ENCODE measurements around the gene PPID. TPM values are rescaled to one million over a fixed set of nuclear protein-coding genes. Genes with fewer than 3 reads are reported as not detected.
"Not testable (repeated sequence)": the region's sequence is repeated elsewhere in the genome, so short reads cannot be mapped to it uniquely, and the experiment has no call there.

The PPID gene
- total RNA-seq, 4 donors from 2014 or later = 22.2 to 27.6 (median 25.7) TPM

DNA sequence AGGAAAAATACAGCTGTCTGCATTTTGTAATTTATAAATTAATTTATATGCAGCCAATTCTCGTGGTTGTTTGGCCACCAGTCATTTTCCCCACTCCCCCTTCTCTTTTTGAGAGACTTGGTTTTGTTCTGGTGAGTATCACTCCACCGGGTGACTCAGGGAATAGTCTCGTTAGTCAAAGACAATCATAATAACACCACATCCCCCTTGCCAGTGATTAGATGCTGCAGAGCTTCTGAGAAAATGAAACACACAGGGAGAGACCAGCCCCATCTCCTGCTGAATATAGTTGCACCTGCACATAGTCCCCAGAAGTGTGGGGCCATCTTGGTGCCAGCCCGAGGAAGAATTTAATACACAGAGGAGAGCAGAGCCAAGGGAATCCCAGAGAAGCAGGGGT, 37.7 kb upstream of the PPID start:
- no peak overlapping the region for H3K27ac ChIP-seq
- H3K36me3 ChIP-seq = no peaks in the 10 kb centered on the region
- H3K4me3 ChIP-seq = no peak overlapping the region
- no peak for TF ChIP-seq POLR2AphosphoS5 (IDR thresholded peaks at IDR 0.05)
- TF ChIP-seq EP300 (IDR thresholded peaks at IDR 0.05) = no peak
- TF ChIP-seq, protein P1, sequence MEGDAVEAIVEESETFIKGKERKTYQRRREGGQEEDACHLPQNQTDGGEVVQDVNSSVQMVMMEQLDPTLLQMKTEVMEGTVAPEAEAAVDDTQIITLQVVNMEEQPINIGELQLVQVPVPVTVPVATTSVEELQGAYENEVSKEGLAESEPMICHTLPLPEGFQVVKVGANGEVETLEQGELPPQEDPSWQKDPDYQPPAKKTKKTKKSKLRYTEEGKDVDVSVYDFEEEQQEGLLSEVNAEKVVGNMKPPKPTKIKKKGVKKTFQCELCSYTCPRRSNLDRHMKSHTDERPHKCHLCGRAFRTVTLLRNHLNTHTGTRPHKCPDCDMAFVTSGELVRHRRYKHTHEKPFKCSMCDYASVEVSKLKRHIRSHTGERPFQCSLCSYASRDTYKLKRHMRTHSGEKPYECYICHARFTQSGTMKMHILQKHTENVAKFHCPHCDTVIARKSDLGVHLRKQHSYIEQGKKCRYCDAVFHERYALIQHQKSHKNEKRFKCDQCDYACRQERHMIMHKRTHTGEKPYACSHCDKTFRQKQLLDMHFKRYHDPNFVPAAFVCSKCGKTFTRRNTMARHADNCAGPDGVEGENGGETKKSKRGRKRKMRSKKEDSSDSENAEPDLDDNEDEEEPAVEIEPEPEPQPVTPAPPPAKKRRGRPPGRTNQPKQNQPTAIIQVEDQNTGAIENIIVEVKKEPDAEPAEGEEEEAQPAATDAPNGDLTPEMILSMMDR (IDR thresholded peaks at IDR 0.05) = no peak
- TF ChIP-seq POLR2A (IDR thresholded peaks at IDR 0.05) = no peak
- WGBS, 2 donors (ENCODE audit: low coverage in 1 of 2) = 78 to 85% methylated on average over 3 of the region's 4 CpGs
- H3K4me1 ChIP-seq = no peaks in the 10 kb centered on the region
- no peaks in the 10 kb centered on the region for H3K27me3 ChIP-seq
- no peak for ATAC-seq
- H3K9me3 ChIP-seq = peaks cover 0 to 5% (median 0%) of the 10 kb centered on the region in 3 donors

DNA sequence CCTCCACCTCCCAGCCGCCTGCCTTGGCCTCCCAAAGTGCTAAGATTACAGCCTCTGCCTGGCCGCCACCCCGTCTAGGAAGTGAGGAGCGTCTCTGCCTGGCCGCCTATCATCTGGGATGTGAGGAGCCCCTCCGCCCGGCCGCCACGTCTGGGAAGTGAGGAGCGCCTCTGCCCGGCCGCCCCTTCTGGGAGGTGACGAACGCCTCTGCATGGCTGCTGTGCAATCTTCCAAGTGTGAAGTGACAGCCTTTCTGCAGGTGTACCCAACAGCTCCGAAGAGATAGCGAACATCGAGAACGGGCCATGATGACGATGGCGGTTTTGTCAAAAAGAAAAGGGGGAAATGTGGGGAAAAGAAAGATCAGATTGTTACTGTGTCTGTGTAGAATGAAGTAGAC, 36.3 kb upstream of the PPID start:
- H3K9me3 ChIP-seq, H3K27me3 ChIP-seq, H3K36me3 ChIP-seq, H3K4me3 ChIP-seq, H3K4me1 ChIP-seq, ATAC-seq, H3K27ac ChIP-seq: not testable (repeated sequence)
- 80 to 88% methylated on average over 1 to 5 of the region's 20 CpGs for WGBS, 2 donors (ENCODE audit: low coverage in 1 of 2)

DNA sequence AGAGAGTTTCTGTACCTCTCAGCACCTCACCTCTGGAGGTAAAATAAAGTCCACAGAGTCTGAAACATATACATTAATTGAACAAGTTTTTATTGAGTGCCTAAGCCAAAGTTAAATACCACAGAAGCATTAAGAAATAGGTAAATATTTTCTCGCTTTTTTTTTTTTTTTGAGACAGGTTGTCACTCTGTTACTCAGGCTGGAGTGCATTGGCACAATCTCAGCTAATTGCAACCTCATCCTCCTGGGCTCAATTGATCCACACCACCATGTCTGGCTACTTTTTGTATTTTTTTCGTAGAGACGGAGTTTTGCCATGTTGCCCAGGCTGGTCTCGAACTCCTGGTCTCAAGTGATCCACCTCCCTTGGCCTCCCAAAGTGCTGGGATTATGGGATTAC, 35.5 kb upstream of the PPID start:
- 83 to 91% methylated on average over 3 to 4 of the region's 4 CpGs for WGBS, 2 donors (ENCODE audit: low coverage in 1 of 2)
- Histone ChIP-seq H3K4me1 (no peaks in the 10 kb centered on the region), H3K9me3 (peaks cover 0 to 5% (median 0%) of the 10 kb centered on the region in 3 donors), H3K36me3 (no peaks in the 10 kb centered on the region), H3K27me3 (no peaks in the 10 kb centered on the region), H3K27ac (no peak overlapping the region), H3K4me3 (no peak overlapping the region)
- TF ChIP-seq POLR2A (IDR thresholded peaks at IDR 0.05) (no peak), POLR2AphosphoS5 (IDR thresholded peaks at IDR 0.05) (no peak), EP300 (IDR thresholded peaks at IDR 0.05) (no peak)
- TF ChIP-seq, protein P1 (IDR thresholded peaks at IDR 0.05) = no peak
- no peak for ATAC-seq

DNA sequence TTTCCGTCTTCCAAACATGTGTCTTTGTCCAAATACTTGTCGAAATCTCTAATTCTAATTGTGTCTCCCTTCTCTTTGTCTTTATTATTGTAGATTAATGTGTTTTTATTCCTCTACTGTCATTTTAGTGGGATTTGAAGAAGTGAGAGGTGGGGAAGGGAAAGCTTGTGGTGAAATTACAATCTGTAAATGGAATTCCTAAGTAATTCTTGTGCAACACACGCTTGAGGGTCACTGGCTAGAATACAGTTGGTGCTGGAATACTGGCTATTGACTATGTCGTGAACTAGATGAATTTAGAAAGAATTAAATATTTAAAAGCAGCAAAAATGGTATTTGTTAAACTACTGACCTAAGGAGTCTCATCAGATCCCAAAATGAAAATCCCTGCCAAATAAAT, 34.9 kb upstream of the PPID start:
- no peak overlapping the region for H3K27ac ChIP-seq
- no peak for TF ChIP-seq POLR2AphosphoS5 (IDR thresholded peaks at IDR 0.05)
- TF ChIP-seq EP300 (IDR thresholded peaks at IDR 0.05) = no peak
- TF ChIP-seq POLR2A (IDR thresholded peaks at IDR 0.05) = no peak
- TF ChIP-seq, protein P1 (IDR thresholded peaks at IDR 0.05) = no peak
- 68 to 81% methylated on average over 4 of the region's 4 CpGs for WGBS, 2 donors (ENCODE audit: low coverage in 1 of 2)
- ATAC-seq = no peak
- peaks cover 0 to 5% (median 0%) of the 10 kb centered on the region in 3 donors for H3K9me3 ChIP-seq
- H3K4me1 ChIP-seq = no peaks in the 10 kb centered on the region
- no peaks in the 10 kb centered on the region for H3K27me3 ChIP-seq
- no peak overlapping the region for H3K4me3 ChIP-seq
- H3K36me3 ChIP-seq = no peaks in the 10 kb centered on the region

DNA sequence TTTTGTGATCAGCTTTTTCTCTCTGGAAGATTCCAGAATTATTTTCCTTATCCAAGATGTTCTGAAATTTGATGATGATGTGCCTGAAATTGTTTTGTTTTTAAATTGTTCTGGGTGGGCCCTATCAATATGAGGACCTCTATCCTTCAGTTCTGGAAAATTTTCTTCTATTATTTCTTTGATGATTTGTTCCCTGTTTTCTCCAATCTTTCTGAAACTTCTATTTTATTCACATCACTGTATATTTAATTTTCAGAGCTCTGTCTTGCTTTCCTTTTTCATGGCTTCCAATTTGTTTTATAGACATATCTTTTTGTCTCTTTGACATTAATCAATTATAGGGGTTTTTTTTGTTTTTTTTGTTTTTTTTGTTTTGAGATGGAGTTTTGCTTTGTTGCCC, 33.4 kb upstream of the PPID start:
- Histone ChIP-seq H3K27me3 (no peaks in the 10 kb centered on the region), H3K36me3 (no peaks in the 10 kb centered on the region), H3K27ac (no peak overlapping the region), H3K4me3 (no peak overlapping the region), H3K9me3 (peaks cover 0 to 5% (median 0%) of the 10 kb centered on the region in 3 donors), H3K4me1 (no peaks in the 10 kb centered on the region)
- TF ChIP-seq EP300 (IDR thresholded peaks at IDR 0.05) (no peak), POLR2AphosphoS5 (IDR thresholded peaks at IDR 0.05) (no peak), POLR2A (IDR thresholded peaks at IDR 0.05) (no peak)
- TF ChIP-seq, protein P1 (IDR thresholded peaks at IDR 0.05) = no peak
- ATAC-seq = no peak

DNA sequence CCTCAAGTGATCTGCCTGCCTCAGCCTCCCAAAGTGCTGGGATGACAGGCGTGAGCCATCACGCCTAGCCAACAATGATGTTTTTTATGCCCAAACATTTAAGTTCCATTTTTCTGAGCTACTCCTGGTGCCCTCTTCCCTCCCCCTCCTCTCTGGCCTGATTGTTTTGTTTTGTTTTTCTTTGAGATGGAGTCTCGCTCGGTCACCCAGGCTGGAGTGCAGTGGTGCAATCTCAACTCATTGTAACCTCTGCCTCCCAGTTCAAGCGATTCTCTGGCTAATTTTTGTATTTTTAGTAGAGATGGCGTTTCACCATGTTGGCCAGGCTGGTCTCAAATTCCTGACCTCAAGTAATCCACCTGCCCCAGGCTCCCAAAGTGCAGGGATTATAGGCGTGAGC, 32.6 kb upstream of the PPID start:
- ATAC-seq, H3K27ac ChIP-seq, H3K27me3 ChIP-seq, H3K36me3 ChIP-seq, H3K4me3 ChIP-seq, H3K9me3 ChIP-seq, H3K4me1 ChIP-seq: not testable (repeated sequence)
- WGBS, 2 donors (ENCODE audit: low coverage in 1 of 2) = 89% methylated on average over 7 of the region's 7 CpGs; no CpG with 5 or more reads in 1 of the 2 donors

Data from gastroesophageal sphincter (tissue), 4 donors.